OCI-LY7 (cell line): ENCODE data around the gene MUC3A.

Experiments
- EZH2phosphoT487 ChIP-seq: fragments of 200-600 bp; sonication (generic); IDR thresholded peaks from 2 replicates; pipeline ENCODE4 v1.6.1; 2018; ENCODE audit warnings: low read depth, borderline replicate concordance, mild to moderate bottlenecking, mixed run types, antibody characterized with exemption, low read length, moderate library complexity, mixed read lengths
- TF ChIP-seq, protein P1 (sequence below): fragments of 200-600 bp; sonication (generic); conservative IDR thresholded peaks from 2 replicates; pipeline ENCODE4 v1.5.1; 2014; ENCODE audit warnings: mild to moderate bottlenecking, antibody characterized with exemption, low read length, moderate library complexity, mixed read lengths

- TF ChIP-seq, protein P1, sequence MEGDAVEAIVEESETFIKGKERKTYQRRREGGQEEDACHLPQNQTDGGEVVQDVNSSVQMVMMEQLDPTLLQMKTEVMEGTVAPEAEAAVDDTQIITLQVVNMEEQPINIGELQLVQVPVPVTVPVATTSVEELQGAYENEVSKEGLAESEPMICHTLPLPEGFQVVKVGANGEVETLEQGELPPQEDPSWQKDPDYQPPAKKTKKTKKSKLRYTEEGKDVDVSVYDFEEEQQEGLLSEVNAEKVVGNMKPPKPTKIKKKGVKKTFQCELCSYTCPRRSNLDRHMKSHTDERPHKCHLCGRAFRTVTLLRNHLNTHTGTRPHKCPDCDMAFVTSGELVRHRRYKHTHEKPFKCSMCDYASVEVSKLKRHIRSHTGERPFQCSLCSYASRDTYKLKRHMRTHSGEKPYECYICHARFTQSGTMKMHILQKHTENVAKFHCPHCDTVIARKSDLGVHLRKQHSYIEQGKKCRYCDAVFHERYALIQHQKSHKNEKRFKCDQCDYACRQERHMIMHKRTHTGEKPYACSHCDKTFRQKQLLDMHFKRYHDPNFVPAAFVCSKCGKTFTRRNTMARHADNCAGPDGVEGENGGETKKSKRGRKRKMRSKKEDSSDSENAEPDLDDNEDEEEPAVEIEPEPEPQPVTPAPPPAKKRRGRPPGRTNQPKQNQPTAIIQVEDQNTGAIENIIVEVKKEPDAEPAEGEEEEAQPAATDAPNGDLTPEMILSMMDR: no peak
- no peak for TF ChIP-seq EZH2phosphoT487
Measured at GRCh38 chr7:100943693-100944092, 5.6 kb upstream of the MUC3A start.
